ENCODE data around the gene OCIAD1.

The OCIAD1 gene

DNA sequence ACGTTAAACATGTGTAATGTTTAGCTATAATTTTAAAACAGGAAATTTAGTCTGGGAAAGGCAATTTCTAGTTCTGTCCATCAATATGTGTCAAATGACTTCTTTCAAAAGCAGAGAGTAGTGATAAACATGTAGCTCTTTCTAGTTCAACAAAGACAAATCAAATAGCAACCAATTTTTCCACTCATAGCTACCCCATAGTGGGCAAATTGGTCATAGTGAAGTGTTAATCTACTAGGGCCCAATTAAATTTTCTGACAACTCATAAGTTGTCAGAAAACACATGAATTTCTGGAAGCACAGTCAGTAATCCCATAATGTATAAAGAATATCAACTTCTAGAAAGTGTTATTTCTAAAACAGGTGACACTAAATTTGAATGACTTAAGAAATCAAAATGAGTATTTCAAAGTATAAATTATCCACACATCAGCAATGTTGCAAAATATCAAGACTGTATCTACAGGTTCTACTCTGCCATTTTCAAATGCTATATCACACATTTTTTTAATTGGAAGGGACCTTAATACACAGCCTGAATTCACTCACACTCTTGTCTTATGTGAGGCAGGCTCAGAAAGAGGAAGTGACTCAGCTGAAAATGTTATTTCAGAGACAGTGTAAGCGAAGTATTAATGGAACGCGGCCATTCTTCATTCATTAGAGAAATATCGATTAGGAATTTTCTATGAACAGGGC lies 68.0 kb downstream of the OCIAD1 start:
- Histone ChIP-seq H2AFZ (ENCODE audit: low read depth) (no peak overlapping the region), H3K27me3 (ENCODE audit: insufficient read depth, low read depth) (no peaks in the 10 kb centered on the region), H3K4me2 (no peak overlapping the region), H4K20me1 (ENCODE audit: insufficient read depth) (no peaks in the 10 kb centered on the region), H3K27ac (no peak overlapping the region), H3K9ac (no peak overlapping the region), H3K4me3 (IDR thresholded peaks at IDR 0.05; ENCODE audit: insufficient read depth, low read depth, low read length) (no peak overlapping the region), H3K36me3 (ENCODE audit: insufficient read depth) (no peaks in the 10 kb centered on the region), H3K4me1 (ENCODE audit: low read depth, poor library complexity, severe bottlenecking) (peaks cover 9% of the 10 kb centered on the region), H3K79me2 (ENCODE audit: insufficient read depth, low read depth) (no peaks in the 10 kb centered on the region)
- TF ChIP-seq, protein P1, sequence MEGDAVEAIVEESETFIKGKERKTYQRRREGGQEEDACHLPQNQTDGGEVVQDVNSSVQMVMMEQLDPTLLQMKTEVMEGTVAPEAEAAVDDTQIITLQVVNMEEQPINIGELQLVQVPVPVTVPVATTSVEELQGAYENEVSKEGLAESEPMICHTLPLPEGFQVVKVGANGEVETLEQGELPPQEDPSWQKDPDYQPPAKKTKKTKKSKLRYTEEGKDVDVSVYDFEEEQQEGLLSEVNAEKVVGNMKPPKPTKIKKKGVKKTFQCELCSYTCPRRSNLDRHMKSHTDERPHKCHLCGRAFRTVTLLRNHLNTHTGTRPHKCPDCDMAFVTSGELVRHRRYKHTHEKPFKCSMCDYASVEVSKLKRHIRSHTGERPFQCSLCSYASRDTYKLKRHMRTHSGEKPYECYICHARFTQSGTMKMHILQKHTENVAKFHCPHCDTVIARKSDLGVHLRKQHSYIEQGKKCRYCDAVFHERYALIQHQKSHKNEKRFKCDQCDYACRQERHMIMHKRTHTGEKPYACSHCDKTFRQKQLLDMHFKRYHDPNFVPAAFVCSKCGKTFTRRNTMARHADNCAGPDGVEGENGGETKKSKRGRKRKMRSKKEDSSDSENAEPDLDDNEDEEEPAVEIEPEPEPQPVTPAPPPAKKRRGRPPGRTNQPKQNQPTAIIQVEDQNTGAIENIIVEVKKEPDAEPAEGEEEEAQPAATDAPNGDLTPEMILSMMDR (conservative IDR thresholded peaks at IDR 0.05; ENCODE audit: low read depth, low read length), result no peak

DNA sequence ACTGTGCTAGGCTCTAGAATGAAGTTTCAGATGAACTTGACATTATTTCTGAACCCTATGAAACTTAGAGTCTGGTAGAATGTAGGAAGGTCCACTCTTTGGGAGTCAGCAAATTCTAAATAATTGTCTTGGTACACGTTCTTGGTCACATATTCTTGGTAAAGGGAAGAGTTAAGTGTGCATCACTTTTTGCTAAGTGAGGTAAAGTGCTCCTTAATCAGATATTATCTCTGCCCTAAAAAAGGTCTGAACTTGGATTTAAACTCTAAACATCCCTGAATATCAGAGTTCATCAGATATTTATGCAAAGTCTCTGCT lies 68.5 kb downstream of the OCIAD1 start:
- Histone ChIP-seq H3K4me2 (no peak overlapping the region), H3K4me3 (IDR thresholded peaks at IDR 0.05; ENCODE audit: insufficient read depth, low read depth, low read length) (no peak overlapping the region), H3K79me2 (ENCODE audit: insufficient read depth, low read depth) (no peaks in the 10 kb centered on the region), H3K27me3 (ENCODE audit: insufficient read depth, low read depth) (no peaks in the 10 kb centered on the region), H3K4me1 (ENCODE audit: low read depth, poor library complexity, severe bottlenecking) (peaks cover 14% of the 10 kb centered on the region), H3K36me3 (ENCODE audit: insufficient read depth) (no peaks in the 10 kb centered on the region), H3K27ac (no peak overlapping the region), H3K9ac (no peak overlapping the region), H4K20me1 (ENCODE audit: insufficient read depth) (no peaks in the 10 kb centered on the region), H2AFZ (ENCODE audit: low read depth) (no peak overlapping the region)
- TF ChIP-seq, protein P1 (conservative IDR thresholded peaks at IDR 0.05; ENCODE audit: low read depth, low read length), result no peak

DNA sequence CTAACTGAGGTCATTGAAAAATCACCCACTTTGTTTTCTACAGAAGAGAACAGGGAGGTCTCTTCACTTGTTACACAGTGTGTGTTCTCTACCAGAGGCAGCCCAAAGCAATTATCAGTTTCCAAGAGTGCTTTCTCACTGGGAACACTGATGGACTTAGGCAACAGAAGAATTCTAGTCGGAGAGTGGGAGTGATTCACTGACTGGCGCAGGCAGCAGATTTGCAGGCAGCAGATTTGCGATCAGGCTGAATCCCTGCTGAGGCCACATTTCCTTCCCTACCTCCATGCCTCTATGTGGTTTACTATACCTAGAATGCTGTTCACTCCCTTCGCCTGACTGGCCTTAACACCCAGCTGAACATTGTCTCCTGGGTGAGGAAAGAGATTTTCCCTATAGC lies 69.1 kb downstream of the OCIAD1 start:
- Histone ChIP-seq H4K20me1 (ENCODE audit: insufficient read depth) (no peaks in the 10 kb centered on the region), H3K27me3 (ENCODE audit: insufficient read depth, low read depth) (no peaks in the 10 kb centered on the region), H2AFZ (ENCODE audit: low read depth) (no peak overlapping the region), H3K79me2 (ENCODE audit: insufficient read depth, low read depth) (no peaks in the 10 kb centered on the region), H3K4me1 (ENCODE audit: low read depth, poor library complexity, severe bottlenecking) (peaks cover 20% of the 10 kb centered on the region), H3K4me2 (no peak overlapping the region), H3K36me3 (ENCODE audit: insufficient read depth) (no peaks in the 10 kb centered on the region), H3K4me3 (IDR thresholded peaks at IDR 0.05; ENCODE audit: insufficient read depth, low read depth, low read length) (no peak overlapping the region), H3K9ac (no peak overlapping the region), H3K27ac (no peak overlapping the region)
- TF ChIP-seq, protein P1 (conservative IDR thresholded peaks at IDR 0.05; ENCODE audit: low read depth, low read length), result no peak

DNA sequence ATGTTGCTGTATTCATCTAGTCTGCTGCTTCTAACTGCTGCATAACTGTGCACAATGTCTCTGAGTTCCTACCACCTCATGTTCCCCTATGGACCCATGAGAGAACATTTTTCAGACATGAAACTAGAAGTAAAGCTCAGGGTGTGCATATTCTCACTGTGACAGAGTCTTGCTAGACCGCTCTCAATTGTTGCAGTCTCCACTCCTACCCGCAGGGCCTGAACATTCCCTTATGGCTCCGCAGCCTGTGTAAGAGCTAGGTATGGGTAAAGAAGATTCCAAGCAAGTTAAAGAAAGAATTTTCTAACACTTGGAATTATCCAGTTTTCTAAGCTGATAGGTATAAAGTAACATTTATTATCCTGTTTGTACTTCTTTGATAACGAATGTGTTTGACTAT lies 70.3 kb downstream of the OCIAD1 start:
- TF ChIP-seq, protein P1 (conservative IDR thresholded peaks at IDR 0.05; ENCODE audit: low read depth, low read length), result no peak
- Histone ChIP-seq H3K9ac (no peak overlapping the region), H3K4me1 (ENCODE audit: low read depth, poor library complexity, severe bottlenecking) (peaks cover 31% of the 10 kb centered on the region), H3K27me3 (ENCODE audit: insufficient read depth, low read depth) (no peaks in the 10 kb centered on the region), H2AFZ (ENCODE audit: low read depth) (no peak overlapping the region), H4K20me1 (ENCODE audit: insufficient read depth) (no peaks in the 10 kb centered on the region), H3K27ac (no peak overlapping the region), H3K79me2 (ENCODE audit: insufficient read depth, low read depth) (no peaks in the 10 kb centered on the region), H3K36me3 (ENCODE audit: insufficient read depth) (no peaks in the 10 kb centered on the region), H3K4me3 (IDR thresholded peaks at IDR 0.05; ENCODE audit: insufficient read depth, low read depth, low read length) (no peak overlapping the region), H3K4me2 (no peak overlapping the region)

Measured in KMS-11 (cell line).